Measurements from ENCODE around the gene MCAM.

MCAM gene

GRCh38 chr11:119335655-119336543 is 19.0 kb upstream of the MCAM start:
- H3K4me3 ChIP-seq (ENCODE audit: low read length) = peak overlapping the region; percentile 75
- no peak for DNase-seq (ENCODE audit: low read depth)
- TF ChIP-seq CTCF (IDR thresholded peaks at IDR 0.05; ENCODE audit: insufficient read depth, low read depth, low read length, missing control alignments) = no peak

GRCh38 chr11:119335091-119335654 is 18.2 kb upstream of the MCAM start:
- H3K4me3 ChIP-seq (ENCODE audit: low read length) = peak overlapping the region; percentile 75
- DNase-seq (ENCODE audit: low read depth) = no peak
- no peak for TF ChIP-seq CTCF (IDR thresholded peaks at IDR 0.05; ENCODE audit: insufficient read depth, low read depth, low read length, missing control alignments)

- peak within 1 kb of the TSS; percentile 75 for H3K4me3 ChIP-seq (ENCODE audit: low read length)
- TF ChIP-seq CTCF (IDR thresholded peaks at IDR 0.05; ENCODE audit: insufficient read depth, low read depth, low read length, missing control alignments) = no peak
- DNase-seq (ENCODE audit: low read depth) = peak; percentile 98
Measured at GRCh38 chr11:119334174-119334930, 17.4 kb upstream of the MCAM start, which contains the start of gene RNF26. Gene RNF26 (plus strand): TSS chr11:119334527. CDS start chr11:119335123, 596 bp downstream.

GRCh38 chr11:119332111-119332765 is 15.3 kb upstream of the MCAM start:
- no peak overlapping the region for H3K4me3 ChIP-seq (ENCODE audit: low read length)
- no peak for TF ChIP-seq CTCF (IDR thresholded peaks at IDR 0.05; ENCODE audit: insufficient read depth, low read depth, low read length, missing control alignments)
- DNase-seq (ENCODE audit: low read depth) = no peak

- no peak for TF ChIP-seq CTCF (IDR thresholded peaks at IDR 0.05; ENCODE audit: insufficient read depth, low read depth, low read length, missing control alignments)
- DNase-seq (ENCODE audit: low read depth) = no peak
- H3K4me3 ChIP-seq (ENCODE audit: low read length) = no peak overlapping the region
Measured at GRCh38 chr11:119330237-119330636, 13.3 kb upstream of the MCAM start.

GRCh38 chr11:119329320-119329719 is 12.4 kb upstream of the MCAM start:
- no peak for TF ChIP-seq CTCF (IDR thresholded peaks at IDR 0.05; ENCODE audit: insufficient read depth, low read depth, low read length, missing control alignments)
- H3K4me3 ChIP-seq (ENCODE audit: low read length) = no peak overlapping the region
- DNase-seq (ENCODE audit: low read depth) = no peak
